B cell (primary cell): ENCODE results near the gene AXDND1. TPM values are rescaled to one million over a fixed set of nuclear protein-coding genes. Genes with fewer than 3 reads are reported as not detected.
"Not testable (repeated sequence)": the region's sequence is repeated elsewhere in the genome, so short reads cannot be mapped to it uniquely, and the experiment has no call there.

Source experiments
- ATAC-seq: fragments of 200-7000 bp; cut with Tn5 transposase; one replicate; pipeline ENCODE4 v1.10.0; 2021; ENCODE audit warnings: low read depth, mild to moderate bottlenecking, moderate number of reproducible peaks, moderate library complexity
- CTCF ChIA-PET: fragments of 350-600 bp; sonication (Branson Sonifier 250); formaldehyde crosslinking; loops from one replicate; lab custom pipeline; 2021; ENCODE audit warnings: antibody characterized with exemption, inconsistent platforms; lab: Charles Lee
- POLR2A ChIA-PET: fragments of 350-600 bp; sonication (Branson Sonifier 250); formaldehyde crosslinking; loops from one replicate; lab custom pipeline; 2021; ENCODE audit warnings: antibody characterized with exemption; lab: Charles Lee
- DNase-seq: peaks from one replicate; pipeline ENCODE4 v3.0.0; 2013
- H2AFZ ChIP-seq: 2 replicates; pipeline ENCODE4 v1.6.1; 2012; ENCODE audit warnings: mild to moderate bottlenecking, low read depth, low read length; ENCODE audit not compliant: insufficient read depth, poor library complexity, severe bottlenecking
- H3K27ac ChIP-seq, 2 donors: 1 replicate in 1 of 2; 2 replicates in 1 of 2; pipeline ENCODE4 v1.5.1; 2012 to 2013; ENCODE audit warnings: low read length in 2 of 2, mild to moderate bottlenecking in 2 of 2, moderate library complexity in 1 of 2
- H3K27me3 ChIP-seq, 4 experiments: fragments of 200-600 bp in 1 of 4; sonication (generic) in 1 of 4; replicated peaks in 1 of 4; 1 replicate in 2 of 4; 2 replicates in 2 of 4; pipeline versions ENCODE4 v1.6.1 to v1.7.0; 2013 to 2016; ENCODE audit warnings: low read length in 3 of 4, mild to moderate bottlenecking in 2 of 4, mixed read lengths in 1 of 4, moderate library complexity in 1 of 4; ENCODE audit not compliant: insufficient read depth in 4 of 4, control insufficient read depth in 3 of 4; ENCODE audit errors: control extremely low read depth in 1 of 4
- H3K36me3 ChIP-seq, 2 experiments: replicated peaks in 1 of 2; 1 replicate in 1 of 2; 2 replicates in 1 of 2; pipeline versions ENCODE4 v1.6.1 to v1.7.1; 2013; ENCODE audit warnings: low read length in 1 of 2; ENCODE audit not compliant: insufficient read depth in 2 of 2, control insufficient read depth in 1 of 2; ENCODE audit errors: control extremely low read depth in 1 of 2, extremely low read depth in 1 of 2
- H3K4me1 ChIP-seq, 2 donors: fragments of 200-600 bp in 1 of 2; sonication (generic) in 1 of 2; 1 replicate in 1 of 2; 2 replicates in 1 of 2; pipeline versions ENCODE4 v1.5.1 to v1.6.1; 2013 to 2017; ENCODE audit warnings: low read length in 2 of 2; ENCODE audit not compliant: control insufficient read depth in 2 of 2, insufficient read depth in 2 of 2
- H3K4me2 ChIP-seq: replicated peaks from 2 replicates; pipeline ENCODE3; 2012; ENCODE audit warnings: mild to moderate bottlenecking, low read depth, low read length; ENCODE audit not compliant: poor library complexity, severe bottlenecking
- H3K4me3 ChIP-seq, 5 experiments: fragments of 200-600 bp in 1 of 5; sonication (generic) in 1 of 5; 1 replicate in 3 of 5; 2 replicates in 2 of 5; pipeline versions ENCODE4 v1.5.1 to v1.7.0; 2011 to 2016; ENCODE audit warnings: low read length in 4 of 5, mild to moderate bottlenecking in 4 of 5, low read depth in 2 of 5, control low read depth in 1 of 5, moderate library complexity in 1 of 5; ENCODE audit not compliant: insufficient read depth in 1 of 5; ENCODE audit errors: control extremely low read depth in 1 of 5, extremely low read depth in 1 of 5
- H3K79me2 ChIP-seq: fragments of 200-600 bp; sonication (generic); one replicate; pipeline ENCODE4 v1.6.0; 2016; ENCODE audit warnings: low read length; ENCODE audit not compliant: control insufficient read depth, insufficient read depth
- H3K9ac ChIP-seq: fragments of 200-600 bp; sonication (generic); 2 replicates; pipeline ENCODE4 v1.6.1; 2017; ENCODE audit warnings: mild to moderate bottlenecking, low read length, moderate library complexity
- H3K9me3 ChIP-seq, 3 donors: one replicate each; pipeline versions ENCODE4 v1.6.1 to v1.7.1; 2013; ENCODE audit warnings: low read length in 2 of 3; ENCODE audit not compliant: control insufficient read depth in 2 of 3, insufficient read depth in 1 of 3; ENCODE audit errors: control extremely low read depth in 1 of 3
- H4K20me1 ChIP-seq: 2 replicates; pipeline ENCODE4 v1.6.0; 2012; ENCODE audit warnings: mild to moderate bottlenecking, low read length; ENCODE audit not compliant: insufficient read depth, control insufficient read depth, poor library complexity, severe bottlenecking
- H3K27ac Mint-ChIP-seq: one replicate; pipeline ENCODE4 v1.8.0; 2021; ENCODE audit warnings: mixed read lengths
- H3K27me3 Mint-ChIP-seq: one replicate; pipeline ENCODE4 v1.8.0; 2021; ENCODE audit warnings: mixed read lengths
- H3K4me1 Mint-ChIP-seq: one replicate; pipeline ENCODE4 v1.8.0; 2021; ENCODE audit warnings: mixed read lengths
- H3K4me3 Mint-ChIP-seq: one replicate; pipeline ENCODE4 v1.8.0; 2021; ENCODE audit warnings: mixed read lengths
- H3K9me3 Mint-ChIP-seq: one replicate; pipeline ENCODE4 v1.8.0; 2022; ENCODE audit warnings: mixed read lengths; ENCODE audit not compliant: insufficient read depth
- EZH2 ChIP-seq: IDR thresholded peaks from 2 replicates; pipeline ENCODE4 v1.6.1; 2012; ENCODE audit warnings: borderline replicate concordance, low read depth, mild to moderate bottlenecking, moderate library complexity, low read length; ENCODE audit not compliant: insufficient read depth, poor library complexity, severe bottlenecking
- WGBS: methylation state at CpG from one replicate; pipeline ENCODE4 v1.1.5; 2013; ENCODE audit warnings: missing lambda C conversion rate; ENCODE audit not compliant: insufficient coverage; 5-methylcytosine and 5-hydroxymethylcytosine counted together
- intact Hi-C: fragments of 100-400 bp; cut with micrococcal nuclease; formaldehyde crosslinking; loops from one replicate; pipeline ENCODE4 v1.10.0; 2022
- polyA plus RNA-seq: library from polyadenylated mRNA; depleted of rRNA; stranded (reverse); fragments of >200 nt; gene quantifications from 2 replicates; pipeline ENCODE4 v1.2.3, GENCODE V29; 2012
- total RNA-seq, 2 donors: library from RNA; stranded (reverse); fragments of 120-200 nt in 1 of 2; gene quantifications; 1 replicate in 1 of 2; 2 replicates in 1 of 2; pipeline versions ENCODE4 v1.2.3 to v1.2.4, GENCODE V29; 2013 to 2022
- TF ChIP-seq, protein P1 (sequence below): fragments of 200-600 bp; IDR thresholded peaks from one replicate; pipeline ENCODE4 v1.8.0; 2022; ENCODE audit warnings: antibody characterized with exemption, mild to moderate bottlenecking

The AXDND1 gene
- total and polyA plus RNA-seq, 2 donors (not counting 1 experiment from before 2014, with no cell fraction given), result 0.40 to 1.1 TPM

DNA sequence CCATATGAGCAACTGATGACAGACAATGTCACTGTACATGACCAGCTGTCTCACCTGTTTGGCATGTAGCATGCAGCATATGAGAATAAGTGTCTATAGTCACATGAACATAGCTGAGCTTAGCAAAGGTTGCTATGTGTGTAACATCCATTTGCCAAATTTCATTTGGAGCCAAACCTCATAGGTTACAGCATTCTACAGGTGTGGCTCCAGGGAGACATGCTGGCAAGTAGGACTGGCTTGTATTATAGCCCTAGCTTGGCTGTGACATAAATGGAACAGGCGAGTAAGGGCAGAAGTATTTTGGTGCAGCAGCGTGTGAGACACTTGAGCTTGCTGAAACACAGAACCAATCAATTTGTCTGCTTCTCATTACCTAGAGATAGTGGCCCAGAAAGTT, 74.5 kb downstream of the AXDND1 start:
- H3K4me3 ChIP-seq, H4K20me1 ChIP-seq, H3K9ac ChIP-seq, H3K4me1 ChIP-seq, H3K9me3 Mint-ChIP-seq, CTCF ChIA-PET, H3K4me1 Mint-ChIP-seq, H3K36me3 ChIP-seq, H3K9me3 ChIP-seq, H3K4me3 Mint-ChIP-seq, intact Hi-C loops, ATAC-seq, H3K4me2 ChIP-seq, H3K79me2 ChIP-seq, H2AFZ ChIP-seq, H3K27ac Mint-ChIP-seq, DNase-seq, H3K27ac ChIP-seq, POLR2A ChIA-PET, H3K27me3 ChIP-seq: not testable (repeated sequence)
- no CpG with 5 or more reads among the region's 2 CpGs for WGBS
- peaks cover 11% of the 10 kb centered on the region for H3K27me3 Mint-ChIP-seq

DNA sequence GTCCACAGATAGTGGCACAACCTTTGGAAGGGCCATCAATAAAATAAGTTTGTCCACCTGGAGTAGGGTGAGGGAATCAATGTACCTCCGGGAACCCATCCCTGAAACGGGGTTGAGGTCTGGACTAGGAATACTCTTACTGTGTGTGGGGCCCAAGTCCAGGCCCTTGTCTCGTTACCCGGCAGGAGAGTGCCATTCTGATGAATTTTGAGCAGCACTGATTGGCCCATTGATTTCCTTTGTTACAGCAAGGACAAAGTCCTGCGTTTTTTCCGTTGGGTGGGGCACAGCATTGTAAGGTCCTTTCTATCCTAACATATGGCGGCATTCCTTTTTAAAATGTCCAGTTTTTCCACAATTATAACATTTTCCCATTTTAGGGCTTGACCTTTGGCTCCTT, 75.2 kb downstream of the AXDND1 start:
- H2AFZ ChIP-seq, result no peak overlapping the region
- intact Hi-C loops, result no loop called here
- 94% methylated on average over 7 of the region's 7 CpGs for WGBS
- peaks cover 2% of the 10 kb centered on the region for H3K4me1 Mint-ChIP-seq
- POLR2A ChIA-PET, result no interaction called here
- TF ChIP-seq, protein P1, sequence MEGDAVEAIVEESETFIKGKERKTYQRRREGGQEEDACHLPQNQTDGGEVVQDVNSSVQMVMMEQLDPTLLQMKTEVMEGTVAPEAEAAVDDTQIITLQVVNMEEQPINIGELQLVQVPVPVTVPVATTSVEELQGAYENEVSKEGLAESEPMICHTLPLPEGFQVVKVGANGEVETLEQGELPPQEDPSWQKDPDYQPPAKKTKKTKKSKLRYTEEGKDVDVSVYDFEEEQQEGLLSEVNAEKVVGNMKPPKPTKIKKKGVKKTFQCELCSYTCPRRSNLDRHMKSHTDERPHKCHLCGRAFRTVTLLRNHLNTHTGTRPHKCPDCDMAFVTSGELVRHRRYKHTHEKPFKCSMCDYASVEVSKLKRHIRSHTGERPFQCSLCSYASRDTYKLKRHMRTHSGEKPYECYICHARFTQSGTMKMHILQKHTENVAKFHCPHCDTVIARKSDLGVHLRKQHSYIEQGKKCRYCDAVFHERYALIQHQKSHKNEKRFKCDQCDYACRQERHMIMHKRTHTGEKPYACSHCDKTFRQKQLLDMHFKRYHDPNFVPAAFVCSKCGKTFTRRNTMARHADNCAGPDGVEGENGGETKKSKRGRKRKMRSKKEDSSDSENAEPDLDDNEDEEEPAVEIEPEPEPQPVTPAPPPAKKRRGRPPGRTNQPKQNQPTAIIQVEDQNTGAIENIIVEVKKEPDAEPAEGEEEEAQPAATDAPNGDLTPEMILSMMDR, result no peak
- TF ChIP-seq EZH2, result no peak
- H3K9ac ChIP-seq, result no peak overlapping the region
- no peak overlapping the region for H3K27ac Mint-ChIP-seq
- H3K79me2 ChIP-seq, result no peaks in the 10 kb centered on the region
- no peaks in the 10 kb centered on the region for H3K9me3 ChIP-seq
- DNase-seq, result no peak
- H3K4me2 ChIP-seq, result no peak overlapping the region
- H3K27me3 ChIP-seq, result no peaks in the 10 kb centered on the region
- no peaks in the 10 kb centered on the region for H3K9me3 Mint-ChIP-seq
- CTCF ChIA-PET, result no interaction called here
- no peak for ATAC-seq
- H3K4me3 ChIP-seq, result no peak overlapping the region
- no peak overlapping the region for H3K27ac ChIP-seq
- no peak overlapping the region for H3K4me3 Mint-ChIP-seq
- H3K4me1 ChIP-seq, result no peaks in the 10 kb centered on the region
- H3K36me3 ChIP-seq, result no peaks in the 10 kb centered on the region
- peaks cover 11% of the 10 kb centered on the region for H3K27me3 Mint-ChIP-seq
- no peaks in the 10 kb centered on the region for H4K20me1 ChIP-seq
